CD4-positive, alpha-beta T cell treated with Interferon alpha-2 for 1 hour (primary cell): ENCODE data around the gene ZNF710.

ENCODE experiments used
- DNase-seq, 2 donors: peaks; one replicate each; pipeline ENCODE4 v3.0.0-alpha.2; 2020 to 2022

ZNF710 gene

GRCh38 chr15:90040618-90041017, 39.5 kb downstream of the ZNF710 start:
- DNase-seq = no peak

- DNase-seq = no peak
These were observed 41.2 kb downstream of the ZNF710 start for GRCh38 chr15:90042356-90042755.

DNA sequence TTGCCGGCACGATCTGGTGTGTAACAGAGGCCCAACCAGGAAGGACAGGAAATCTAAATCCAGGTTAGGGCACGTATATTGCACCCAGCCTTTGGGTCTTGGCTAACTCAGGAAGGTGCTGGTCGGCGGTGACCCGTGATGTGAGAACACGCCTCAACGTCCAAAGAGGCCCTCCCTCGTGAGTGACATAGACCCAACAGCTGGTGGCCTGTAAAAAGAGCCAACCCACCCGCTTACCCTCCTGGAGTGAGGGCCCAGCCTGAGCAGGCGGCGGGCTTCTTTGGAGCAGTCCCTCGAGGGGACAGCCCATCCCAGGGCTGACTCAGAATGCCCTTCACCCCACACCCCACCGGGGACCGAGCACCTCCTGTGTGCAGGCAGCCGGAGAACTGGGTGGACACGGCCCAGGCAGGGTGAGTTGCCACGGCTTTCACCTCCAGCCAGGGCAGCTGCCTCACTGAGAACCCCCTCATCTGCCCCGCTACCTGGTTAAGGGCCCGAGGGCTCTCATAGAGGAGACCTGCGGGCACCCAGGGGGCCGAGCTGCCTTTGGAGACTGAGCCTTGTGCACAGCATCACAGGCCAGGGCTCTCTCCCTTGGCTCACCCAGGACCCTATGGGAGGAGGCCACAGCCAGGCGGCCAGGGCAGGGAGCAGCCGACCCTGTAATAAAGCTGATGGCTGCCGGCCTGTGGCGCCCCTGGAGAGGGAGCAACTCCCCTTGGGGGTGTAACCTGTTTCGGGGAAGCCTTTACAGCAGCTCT, 41.8 kb downstream of the ZNF710 start:
- DNase-seq = no peak

DNA sequence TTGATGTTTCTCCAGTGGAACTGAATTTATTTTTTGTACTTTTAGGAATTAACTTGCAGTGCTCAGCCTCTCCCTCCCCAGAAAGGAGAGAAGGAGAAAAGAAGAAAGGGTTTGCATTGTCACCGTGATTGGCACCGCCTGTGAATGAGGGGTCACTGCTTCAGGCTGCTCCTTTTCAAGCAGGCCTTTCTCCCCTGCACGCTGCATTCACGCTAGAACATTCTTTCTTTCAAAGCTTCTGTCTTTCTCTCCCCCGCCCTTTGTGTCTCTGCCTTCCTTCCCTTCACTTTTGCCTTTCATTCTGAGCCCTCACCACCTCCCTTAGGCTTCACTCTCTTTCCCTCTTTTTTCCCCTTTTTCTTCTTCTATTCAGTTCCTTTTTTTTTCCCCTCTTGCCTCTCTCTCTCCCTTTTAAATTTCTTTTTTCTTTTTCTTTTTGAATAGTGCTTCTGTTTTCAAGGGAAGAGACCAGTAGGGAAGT, 42.4 kb downstream of the ZNF710 start:
- DNase-seq = no peak

DNA sequence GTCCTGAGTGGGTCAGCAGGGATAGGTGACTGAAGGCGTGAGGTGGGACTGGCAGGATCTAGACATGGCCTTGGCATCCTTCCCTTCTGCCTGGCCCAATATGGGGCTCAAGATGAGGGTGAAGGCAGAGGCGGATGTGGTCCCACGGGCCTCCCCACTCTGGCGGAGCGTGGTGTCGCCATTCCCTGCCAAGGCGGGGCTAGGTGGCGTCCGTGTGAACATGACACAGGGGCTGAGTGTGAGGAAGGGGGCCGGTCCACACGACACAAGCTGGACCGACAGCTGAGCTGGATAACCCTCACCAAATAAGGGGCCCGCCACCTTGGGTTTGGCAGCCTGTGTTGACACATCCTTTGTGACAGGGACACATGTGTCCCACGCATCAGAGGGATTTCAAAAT, 43.1 kb downstream of the ZNF710 start:
- DNase-seq = no peak

DNA sequence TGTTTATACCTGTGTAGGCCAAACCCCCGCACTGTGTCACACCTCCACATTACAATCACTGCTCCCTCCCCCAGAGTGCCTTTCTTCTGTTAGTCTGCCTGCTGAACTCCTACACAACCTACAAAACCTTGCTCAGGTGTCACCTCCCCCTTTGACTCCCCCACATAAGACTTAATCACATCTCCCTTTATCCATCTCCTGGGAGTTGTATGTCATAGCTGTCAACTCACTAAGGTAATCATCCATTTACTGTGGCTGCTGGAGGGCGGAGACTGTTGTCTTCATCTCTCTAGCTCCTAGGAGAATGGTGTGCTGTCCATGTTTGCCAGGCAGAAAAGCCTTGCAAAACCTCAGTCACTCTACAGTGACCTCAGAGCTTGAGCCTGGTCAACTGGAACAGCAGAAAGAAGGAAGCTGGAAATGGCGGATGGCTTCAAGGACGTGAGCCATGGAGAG, 43.8 kb downstream of the ZNF710 start:
- no peak for DNase-seq

- DNase-seq = no peak
These were observed 45.2 kb downstream of the ZNF710 start for GRCh38 chr15:90046289-90046688.

- DNase-seq = no peak
These were observed 45.8 kb downstream of the ZNF710 start for GRCh38 chr15:90046911-90047392.

DNA sequence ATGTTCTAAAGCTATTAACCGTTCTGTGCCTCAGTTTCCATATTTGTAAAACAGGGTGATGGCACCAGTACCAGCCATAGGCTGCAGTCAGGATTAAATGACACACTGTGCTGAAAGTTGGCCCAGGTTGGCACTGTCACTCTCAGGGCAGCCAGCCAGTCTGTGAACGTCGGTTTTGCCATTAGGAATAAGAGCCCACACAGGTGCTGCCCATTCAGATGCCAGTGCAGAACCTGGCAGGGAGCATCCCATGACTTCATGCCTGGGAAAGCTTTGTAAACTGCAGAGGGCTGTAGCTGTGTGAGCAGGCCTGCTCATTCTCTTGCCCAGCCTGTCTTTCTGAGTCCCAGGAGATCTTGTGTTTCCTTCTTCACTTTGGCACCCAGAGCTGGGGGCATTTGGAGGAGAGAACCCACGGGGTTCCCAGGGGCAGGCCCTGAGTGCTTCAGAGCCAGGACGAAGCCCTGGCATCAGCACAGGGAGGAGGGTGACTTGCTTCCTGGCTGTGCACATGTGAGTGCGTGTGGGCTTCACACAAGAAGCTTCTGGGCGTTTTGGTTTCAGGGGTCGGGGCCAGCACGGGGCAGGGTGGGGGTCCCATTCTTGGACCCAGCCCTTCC, 46.9 kb downstream of the ZNF710 start:
- no peak for DNase-seq

DNA sequence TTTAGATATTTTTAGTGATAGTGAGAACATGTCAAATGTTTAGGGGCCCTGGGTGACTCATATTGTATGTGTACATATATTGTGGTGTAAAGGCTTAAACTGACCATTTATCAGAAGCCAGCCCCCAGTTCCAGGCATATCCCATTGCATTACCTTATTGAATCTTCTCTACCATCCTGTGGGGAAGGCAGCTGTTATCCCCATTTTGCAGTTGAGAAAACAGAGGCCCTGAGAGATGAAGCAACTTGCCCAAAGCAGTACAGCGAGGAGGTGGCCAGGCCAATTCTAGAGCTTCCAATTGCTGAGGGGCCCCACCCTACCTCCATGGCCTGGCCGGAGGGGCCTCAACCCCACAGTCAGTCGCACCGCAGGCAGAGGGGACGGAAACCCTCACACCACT, 47.9 kb downstream of the ZNF710 start:
- no peak for DNase-seq

GRCh38 chr15:90049666-90050604, 48.8 kb downstream of the ZNF710 start:
- no peak for DNase-seq

DNA sequence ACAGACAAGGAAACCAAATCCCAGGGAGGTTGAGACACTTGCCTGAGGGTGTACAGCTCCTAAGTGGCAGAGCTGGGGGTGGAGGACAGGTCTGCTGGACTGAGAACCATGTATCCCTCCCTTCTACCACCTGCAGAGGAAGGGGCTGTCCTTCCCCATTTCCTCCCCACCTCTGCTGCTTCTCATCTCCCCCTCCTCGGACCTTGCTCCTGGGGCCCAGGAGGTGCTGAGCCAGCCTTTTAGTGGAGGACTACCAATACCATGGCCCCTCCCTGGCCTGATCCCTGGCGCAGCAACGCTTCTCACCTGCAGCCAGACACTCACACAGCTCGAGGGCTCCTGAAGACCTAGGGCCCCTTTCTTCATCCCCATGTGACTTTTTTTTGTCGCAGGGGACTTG, 50.8 kb downstream of the ZNF710 start:
- DNase-seq = no peak

GRCh38 chr15:90053685-90054466, 52.8 kb downstream of the ZNF710 start:
- no peak for DNase-seq

GRCh38 chr15:90054618-90055097, 53.5 kb downstream of the ZNF710 start:
- DNase-seq = no peak

DNA sequence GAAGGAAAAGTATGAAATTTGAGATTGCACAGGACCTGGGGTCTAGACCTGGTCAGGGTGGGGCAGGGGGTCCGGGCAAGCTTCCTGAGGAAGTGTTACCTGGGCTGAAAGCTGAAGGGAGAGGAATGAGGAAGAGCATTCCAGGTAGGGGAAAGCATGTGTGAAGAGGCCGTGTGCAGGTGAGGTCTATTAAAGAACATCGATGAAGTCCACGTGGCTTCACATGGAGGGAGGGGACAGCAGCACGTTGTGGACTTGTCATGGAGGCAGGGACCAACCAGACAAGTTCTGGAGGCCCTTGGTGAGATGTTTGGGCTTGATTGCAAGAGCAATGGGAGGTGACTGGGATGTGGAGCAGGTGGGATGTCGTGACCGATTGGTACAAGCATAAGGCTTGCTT, 54.1 kb downstream of the ZNF710 start:
- DNase-seq = no peak

- no peak for DNase-seq
These were observed 55.4 kb downstream of the ZNF710 start for GRCh38 chr15:90056529-90056928.

GRCh38 chr15:90058308-90058707, 57.2 kb downstream of the ZNF710 start:
- DNase-seq = no peak

DNA sequence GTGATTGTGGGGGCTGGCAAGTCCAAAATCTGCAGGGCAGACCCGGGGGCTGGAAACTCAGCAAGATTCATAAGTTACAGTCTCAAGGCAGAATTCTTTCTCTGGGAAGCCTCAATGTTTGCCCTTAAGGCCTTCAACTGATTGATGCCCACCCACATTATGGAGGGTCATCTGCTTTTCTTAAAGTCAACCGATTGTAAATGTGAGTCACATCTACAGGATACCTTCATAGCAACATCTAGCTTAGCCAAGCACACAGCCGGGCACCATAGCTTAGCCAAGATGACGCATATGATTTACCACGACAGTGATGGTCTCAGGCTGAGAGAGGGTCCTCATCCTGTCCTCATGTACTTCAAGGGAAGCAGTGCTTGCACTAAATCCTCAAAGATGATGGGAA, 57.7 kb downstream of the ZNF710 start:
- DNase-seq = no peak

DNA sequence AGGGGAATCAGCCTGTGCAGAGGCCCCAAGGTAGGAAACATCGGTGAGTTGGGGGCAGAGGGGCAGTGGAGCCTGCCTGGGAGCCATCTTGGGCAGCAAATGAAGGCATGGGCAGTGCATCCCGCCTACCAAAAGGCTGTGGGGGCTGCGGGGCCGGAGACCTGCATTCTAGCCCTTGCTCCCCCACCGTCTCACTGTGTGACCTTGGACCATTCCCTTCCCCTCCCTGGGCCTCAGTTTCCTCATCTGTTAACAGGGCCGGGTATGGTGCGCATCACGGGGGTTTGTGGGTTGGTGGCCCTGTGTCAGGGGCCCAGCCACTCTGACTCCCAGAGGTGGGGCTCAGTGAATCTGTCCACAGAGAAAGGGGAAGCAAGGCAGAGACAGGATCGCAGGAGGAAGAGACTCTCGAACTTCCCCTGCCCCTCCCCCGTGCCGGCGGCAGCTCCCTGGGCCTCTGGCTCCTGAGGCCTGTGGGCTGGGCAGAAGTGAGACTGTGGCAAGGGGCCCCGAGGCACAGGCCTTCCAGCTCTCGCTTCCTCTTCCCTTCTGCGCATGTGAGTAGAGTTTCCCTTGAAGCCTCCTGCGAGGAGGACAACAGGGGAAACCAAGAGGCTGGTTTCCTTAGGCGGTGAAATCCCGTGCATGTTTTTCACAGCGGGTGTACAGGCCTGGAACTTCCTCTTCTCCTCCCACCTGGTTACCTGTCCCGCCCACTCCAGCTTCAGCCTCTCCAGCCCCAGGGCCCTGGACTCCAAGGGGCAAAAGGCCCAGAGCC, 58.3 kb downstream of the ZNF710 start:
- peak; percentile 79 to 88 for DNase-seq

DNA sequence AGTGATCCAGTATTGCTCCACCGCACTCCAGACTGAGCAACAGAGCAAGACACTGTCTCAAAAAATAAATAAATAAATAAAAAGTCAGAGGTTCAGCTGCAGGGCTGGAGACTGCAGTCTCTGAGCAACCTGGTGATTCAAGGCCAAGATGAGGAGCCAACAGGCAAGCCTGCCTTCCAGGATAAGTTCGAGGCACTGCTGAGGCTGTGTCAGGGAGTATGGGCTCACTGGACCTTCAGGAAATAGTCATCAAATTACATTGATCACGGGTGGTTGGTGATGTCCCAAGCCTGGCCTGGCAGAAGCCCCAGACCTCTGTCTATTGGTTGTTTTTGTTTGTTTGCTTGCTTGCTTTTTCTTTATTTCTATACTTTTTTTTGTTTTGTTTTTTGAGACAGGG, 59.7 kb downstream of the ZNF710 start:
- no peak for DNase-seq

- peak in 1 of 2 donors; percentile 60 for DNase-seq
These were observed 60.9 kb downstream of the ZNF710 start for GRCh38 chr15:90062023-90062442.
